Measurements from ENCODE around the gene SYNDIG1. TPM values are rescaled to one million over a fixed set of nuclear protein-coding genes. Genes with fewer than 3 reads are reported as not detected.

Gene SYNDIG1
- total and polyA plus RNA-seq, 3 experiments from 2014 or later: not detected

DNA sequence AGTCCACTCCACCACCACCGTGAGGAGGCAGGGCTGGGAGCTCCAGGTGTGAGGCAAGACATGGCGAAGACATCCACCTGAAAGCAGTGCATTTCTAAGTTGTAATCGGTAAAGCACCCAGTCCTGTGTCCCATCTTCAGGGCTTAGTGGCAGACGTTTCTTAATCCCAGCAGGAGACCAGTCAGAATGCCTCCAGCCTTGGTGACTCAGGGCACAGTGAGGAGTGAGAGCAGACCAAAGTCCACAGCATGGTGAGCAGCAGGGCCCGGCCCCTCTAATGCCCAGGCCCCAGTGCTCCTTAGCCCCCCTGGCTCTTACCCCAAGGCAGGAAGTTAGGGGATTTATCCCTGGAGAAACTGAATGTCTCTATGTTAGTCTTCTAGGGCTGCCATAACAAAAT, 183.9 kb downstream of the SYNDIG1 start:
- no peak overlapping the region for H3K27ac Mint-ChIP-seq
- CTCF ChIA-PET: no interaction called here

DNA sequence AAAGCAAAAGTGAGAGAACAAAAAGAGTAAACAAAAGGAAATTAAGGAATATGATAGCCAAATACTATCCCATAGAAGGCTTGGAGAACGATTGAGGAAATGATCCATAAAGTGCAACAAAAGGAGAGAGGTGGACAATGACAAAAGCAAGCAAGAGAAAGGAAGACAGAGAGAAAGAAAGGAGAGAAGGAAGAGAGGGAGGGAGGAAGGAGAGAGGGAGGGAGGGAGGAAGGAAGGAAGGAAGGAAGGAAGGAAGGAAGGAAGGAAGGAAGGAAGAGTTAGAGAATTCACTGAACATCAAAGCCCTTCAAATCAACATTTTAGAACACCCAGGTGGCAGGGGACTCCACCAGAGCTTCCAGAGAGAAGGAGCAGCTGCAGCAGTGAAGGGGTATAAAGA, 185.0 kb downstream of the SYNDIG1 start:
- H3K4me1 Mint-ChIP-seq: no peaks in the 10 kb centered on the region
- H3K4me1 ChIP-seq (ENCODE audit: insufficient read depth, low read length): no peaks in the 10 kb centered on the region
- no peak overlapping the region for H3K4me3 ChIP-seq (ENCODE audit: low read length)
- no peaks in the 10 kb centered on the region for H3K36me3 ChIP-seq (ENCODE audit: insufficient read depth, low read length)
- no peak for DNase-seq
- H3K27me3 Mint-ChIP-seq: peaks cover 0 to 11% of the 10 kb centered on the region in 2 donors
- H3K27me3 ChIP-seq (ENCODE audit: insufficient read depth, low read length, poor library complexity, severe bottlenecking): no peaks in the 10 kb centered on the region
- H3K4me3 Mint-ChIP-seq: no peak overlapping the region
- no peak overlapping the region for H3K27ac ChIP-seq (ENCODE audit: low read depth, low read length)
- CTCF ChIA-PET: no interaction called here
- H3K36me3 Mint-ChIP-seq: no peaks in the 10 kb centered on the region
- no peak overlapping the region for H3K27ac Mint-ChIP-seq
- no peaks in the 10 kb centered on the region for H3K9me3 Mint-ChIP-seq
- POLR2A ChIA-PET: no interaction called here
- no peaks in the 10 kb centered on the region for H3K9me3 ChIP-seq (ENCODE audit: low read length)

More for the DNA sequence above, 183.9 kb downstream of the SYNDIG1 start:
- no peaks in the 10 kb centered on the region for H3K4me1 Mint-ChIP-seq
- POLR2A ChIA-PET: no interaction called here
- no peak overlapping the region for H3K4me3 Mint-ChIP-seq
- no peaks in the 10 kb centered on the region for H3K36me3 ChIP-seq (ENCODE audit: insufficient read depth, low read length)
- no peak for DNase-seq
- H3K27me3 ChIP-seq (ENCODE audit: insufficient read depth, low read length, poor library complexity, severe bottlenecking): no peaks in the 10 kb centered on the region
- H3K4me1 ChIP-seq (ENCODE audit: insufficient read depth, low read length): no peaks in the 10 kb centered on the region
- H3K27me3 Mint-ChIP-seq: peaks cover 0 to 16% of the 10 kb centered on the region in 2 donors
- H3K4me3 ChIP-seq (ENCODE audit: low read length): no peak overlapping the region
- no peaks in the 10 kb centered on the region for H3K9me3 Mint-ChIP-seq
- H3K9me3 ChIP-seq (ENCODE audit: low read length): no peaks in the 10 kb centered on the region
- no peaks in the 10 kb centered on the region for H3K36me3 Mint-ChIP-seq
- no peak overlapping the region for H3K27ac ChIP-seq (ENCODE audit: low read depth, low read length)

DNA sequence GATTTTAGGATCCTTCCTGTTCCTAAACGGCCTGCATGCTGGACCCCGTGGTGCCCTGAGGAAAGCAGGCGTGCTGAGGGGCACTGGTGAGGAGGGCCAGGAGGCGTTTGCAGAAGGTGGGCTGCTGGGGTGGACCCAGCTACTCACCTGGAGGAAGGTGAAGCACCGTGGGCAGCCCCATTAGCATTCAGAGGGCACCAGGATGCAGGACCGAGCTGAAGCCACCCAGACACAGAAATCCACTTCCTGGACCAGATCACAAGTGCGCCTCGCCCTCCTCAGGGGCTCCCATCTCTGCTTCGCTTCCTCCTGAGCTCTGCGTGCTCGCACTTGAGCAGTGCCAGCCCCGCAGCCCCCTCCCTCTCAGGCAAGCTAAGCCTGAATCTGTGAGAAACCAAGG, 187.0 kb downstream of the SYNDIG1 start:
- no peaks in the 10 kb centered on the region for H3K9me3 ChIP-seq (ENCODE audit: low read length)
- H3K4me1 Mint-ChIP-seq: no peaks in the 10 kb centered on the region
- peaks cover 0 to 4% of the 10 kb centered on the region in 2 donors for H3K27me3 Mint-ChIP-seq
- ChIA-PET CTCF (no interaction called here), POLR2A (no interaction called here)
- no peak overlapping the region for H3K27ac Mint-ChIP-seq
- H3K9me3 Mint-ChIP-seq: no peaks in the 10 kb centered on the region
- H3K27me3 ChIP-seq (ENCODE audit: insufficient read depth, low read length, poor library complexity, severe bottlenecking): no peaks in the 10 kb centered on the region
- no peaks in the 10 kb centered on the region for H3K4me1 ChIP-seq (ENCODE audit: insufficient read depth, low read length)
- no peak overlapping the region for H3K27ac ChIP-seq (ENCODE audit: low read depth, low read length)
- H3K4me3 Mint-ChIP-seq: no peak overlapping the region
- H3K36me3 Mint-ChIP-seq: no peaks in the 10 kb centered on the region
- H3K4me3 ChIP-seq (ENCODE audit: low read length): no peak overlapping the region
- no peak for DNase-seq
- H3K36me3 ChIP-seq (ENCODE audit: insufficient read depth, low read length): no peaks in the 10 kb centered on the region

DNA sequence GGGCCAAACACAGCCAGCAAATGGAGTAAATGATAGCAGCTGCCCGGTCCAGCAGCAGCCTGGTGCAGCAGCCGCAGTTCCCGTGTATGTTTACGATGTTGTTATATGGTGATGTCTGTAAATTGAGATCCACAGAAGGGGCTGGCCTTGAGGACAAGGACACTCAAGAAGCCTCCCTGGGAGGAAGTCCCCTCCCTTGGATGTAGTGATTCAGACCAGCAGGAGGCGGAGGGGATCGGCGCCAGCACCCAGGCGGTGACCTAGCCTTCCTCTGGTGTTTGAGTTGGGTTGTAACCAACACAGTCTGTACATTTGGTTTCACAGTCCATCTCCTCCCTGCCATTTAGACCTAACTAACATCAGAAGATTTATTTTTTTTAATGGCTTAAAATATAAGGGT, 187.8 kb downstream of the SYNDIG1 start:
- Mint-ChIP-seq H3K9me3 (no peaks in the 10 kb centered on the region), H3K36me3 (no peaks in the 10 kb centered on the region), H3K27me3 (peaks cover 1 to 4% of the 10 kb centered on the region in 2 donors), H3K27ac (no peak overlapping the region), H3K4me1 (no peaks in the 10 kb centered on the region), H3K4me3 (no peak overlapping the region)
- CTCF ChIA-PET: no interaction called here
- Histone ChIP-seq H3K27ac (ENCODE audit: low read depth, low read length) (no peak overlapping the region), H3K4me1 (ENCODE audit: insufficient read depth, low read length) (no peaks in the 10 kb centered on the region), H3K9me3 (ENCODE audit: low read length) (no peaks in the 10 kb centered on the region), H3K4me3 (ENCODE audit: low read length) (no peak overlapping the region), H3K27me3 (ENCODE audit: insufficient read depth, low read length, poor library complexity, severe bottlenecking) (no peaks in the 10 kb centered on the region), H3K36me3 (ENCODE audit: insufficient read depth, low read length) (no peaks in the 10 kb centered on the region)
- no peak for DNase-seq
- POLR2A ChIA-PET: no interaction called here

DNA sequence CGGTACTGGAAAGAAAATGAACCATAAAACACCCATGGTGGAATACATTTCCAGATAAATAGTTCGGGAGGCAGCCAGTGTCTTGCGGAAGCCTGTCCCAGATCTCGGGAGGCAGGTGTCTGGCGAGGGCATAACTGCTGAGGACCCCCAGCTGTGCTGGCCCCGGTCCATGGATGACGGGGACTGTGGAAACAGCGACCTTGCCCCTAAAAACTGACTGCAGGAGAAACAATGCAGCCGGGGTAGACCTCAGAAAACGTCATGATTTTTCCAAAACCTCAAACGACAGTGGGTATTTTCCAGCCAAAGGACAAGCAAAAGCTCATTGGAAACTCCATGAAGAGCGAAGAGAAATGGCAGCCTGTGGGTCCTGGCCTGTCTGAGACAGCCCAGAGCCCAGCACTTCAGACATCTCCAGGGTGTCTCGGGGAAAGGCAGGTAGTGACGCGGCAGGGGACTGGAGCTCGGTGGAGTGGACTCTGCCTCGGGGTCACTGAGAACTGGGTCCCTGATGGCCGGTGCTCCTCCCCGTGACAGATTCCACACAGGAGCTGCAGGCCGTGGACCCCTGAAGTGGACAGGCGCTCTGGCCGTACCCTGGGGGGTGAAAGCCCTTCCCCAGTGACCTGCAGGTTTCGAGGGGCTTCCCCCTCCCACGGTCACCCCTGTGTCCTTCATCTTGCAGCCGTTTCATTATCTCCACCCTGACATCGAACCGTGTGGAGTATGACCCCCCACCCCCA, 188.6 kb downstream of the SYNDIG1 start:
- Histone ChIP-seq H3K27me3 (ENCODE audit: insufficient read depth, low read length, poor library complexity, severe bottlenecking) (no peaks in the 10 kb centered on the region), H3K9me3 (ENCODE audit: low read length) (no peaks in the 10 kb centered on the region), H3K4me1 (ENCODE audit: insufficient read depth, low read length) (no peaks in the 10 kb centered on the region), H3K36me3 (ENCODE audit: insufficient read depth, low read length) (no peaks in the 10 kb centered on the region), H3K27ac (ENCODE audit: low read depth, low read length) (no peak overlapping the region), H3K4me3 (ENCODE audit: low read length) (no peak overlapping the region)
- H3K27me3 Mint-ChIP-seq: peaks cover 3 to 4% of the 10 kb centered on the region in 2 donors
- ChIA-PET CTCF (no interaction called here), POLR2A (no interaction called here)
- H3K4me3 Mint-ChIP-seq: no peak overlapping the region
- H3K4me1 Mint-ChIP-seq: no peaks in the 10 kb centered on the region
- DNase-seq: no peak
- H3K9me3 Mint-ChIP-seq: no peaks in the 10 kb centered on the region
- no peaks in the 10 kb centered on the region for H3K36me3 Mint-ChIP-seq
- H3K27ac Mint-ChIP-seq: no peak overlapping the region

DNA sequence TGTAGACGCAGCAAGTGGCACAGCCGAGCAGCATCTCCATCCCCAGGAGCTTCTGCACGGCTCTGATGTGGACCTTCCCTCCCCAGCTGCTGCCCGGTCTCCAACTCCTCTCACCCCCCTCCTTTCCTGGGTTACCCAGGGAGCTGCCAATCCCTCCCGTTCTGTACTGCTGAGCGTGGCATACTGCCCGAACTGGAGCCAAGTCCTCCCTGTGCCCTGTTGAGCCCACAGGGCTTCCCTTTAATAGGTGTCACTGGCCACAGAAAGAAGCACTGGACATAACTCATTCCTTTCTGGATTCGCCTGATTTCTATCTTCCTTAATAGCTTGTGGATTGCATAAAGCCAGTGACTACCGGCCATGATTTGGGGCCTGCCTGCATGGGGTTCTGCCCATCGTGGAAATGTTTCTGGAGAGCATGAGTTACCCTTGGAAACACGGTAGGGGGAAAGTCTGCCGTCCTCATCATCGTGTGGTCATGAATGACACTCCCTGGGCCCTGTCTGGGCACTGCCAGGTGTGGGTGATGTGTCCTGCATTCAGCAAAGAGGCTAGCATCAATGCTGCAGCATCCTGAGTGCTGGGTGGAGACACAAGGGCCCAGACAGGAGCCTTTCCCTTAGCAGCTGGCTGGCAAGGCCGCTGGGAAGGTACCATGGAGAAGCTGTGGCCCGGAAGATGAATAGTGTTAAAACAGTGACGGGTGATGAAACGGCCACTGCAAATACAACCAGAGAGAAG, 189.7 kb downstream of the SYNDIG1 start:
- H3K36me3 Mint-ChIP-seq: no peaks in the 10 kb centered on the region
- POLR2A ChIA-PET: no interaction called here

DNA sequence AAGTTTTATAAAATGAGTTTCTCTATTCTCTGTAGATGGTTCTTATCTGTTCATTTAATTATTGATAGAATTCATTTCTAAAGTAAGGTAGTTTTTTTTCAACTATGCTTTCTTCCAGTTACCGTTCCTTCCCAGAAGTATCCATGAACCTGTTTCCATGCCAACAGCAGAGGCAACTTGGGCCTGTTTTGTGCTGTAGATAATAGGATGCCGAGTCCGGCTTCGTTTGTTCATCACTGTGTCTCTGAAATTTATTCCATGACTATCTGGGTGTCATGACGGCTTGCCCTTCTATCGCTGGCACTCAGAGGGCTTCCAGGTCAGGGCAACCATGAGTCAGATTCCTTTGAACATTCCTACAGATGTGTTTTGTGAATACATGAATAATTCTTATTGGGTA, 190.4 kb downstream of the SYNDIG1 start:
- H3K36me3 Mint-ChIP-seq: no peaks in the 10 kb centered on the region
- H3K4me3 Mint-ChIP-seq: no peak overlapping the region
- H3K36me3 ChIP-seq (ENCODE audit: insufficient read depth, low read length): no peaks in the 10 kb centered on the region
- H3K27me3 ChIP-seq (ENCODE audit: insufficient read depth, low read length, poor library complexity, severe bottlenecking): no peaks in the 10 kb centered on the region
- DNase-seq: no peak
- no peak overlapping the region for H3K27ac ChIP-seq (ENCODE audit: low read depth, low read length)
- peaks cover 3 to 4% of the 10 kb centered on the region in 2 donors for H3K27me3 Mint-ChIP-seq
- CTCF ChIA-PET: no interaction called here
- no peaks in the 10 kb centered on the region for H3K9me3 Mint-ChIP-seq
- H3K4me1 Mint-ChIP-seq: no peaks in the 10 kb centered on the region
- no peak overlapping the region for H3K4me3 ChIP-seq (ENCODE audit: low read length)
- no peaks in the 10 kb centered on the region for H3K4me1 ChIP-seq (ENCODE audit: insufficient read depth, low read length)
- POLR2A ChIA-PET: no interaction called here
- no peaks in the 10 kb centered on the region for H3K9me3 ChIP-seq (ENCODE audit: low read length)
- no peak overlapping the region for H3K27ac Mint-ChIP-seq

More for the DNA sequence above, 189.7 kb downstream of the SYNDIG1 start:
- Histone ChIP-seq H3K36me3 (ENCODE audit: insufficient read depth, low read length) (no peaks in the 10 kb centered on the region), H3K27me3 (ENCODE audit: insufficient read depth, low read length, poor library complexity, severe bottlenecking) (no peaks in the 10 kb centered on the region), H3K9me3 (ENCODE audit: low read length) (no peaks in the 10 kb centered on the region), H3K4me3 (ENCODE audit: low read length) (no peak overlapping the region), H3K4me1 (ENCODE audit: insufficient read depth, low read length) (no peaks in the 10 kb centered on the region), H3K27ac (ENCODE audit: low read depth, low read length) (no peak overlapping the region)
- Mint-ChIP-seq H3K27me3 (peaks cover 3 to 4% of the 10 kb centered on the region in 2 donors), H3K9me3 (no peaks in the 10 kb centered on the region), H3K4me1 (no peaks in the 10 kb centered on the region), H3K4me3 (no peak overlapping the region), H3K27ac (no peak overlapping the region)
- CTCF ChIA-PET: no interaction called here
- DNase-seq: no peak

DNA sequence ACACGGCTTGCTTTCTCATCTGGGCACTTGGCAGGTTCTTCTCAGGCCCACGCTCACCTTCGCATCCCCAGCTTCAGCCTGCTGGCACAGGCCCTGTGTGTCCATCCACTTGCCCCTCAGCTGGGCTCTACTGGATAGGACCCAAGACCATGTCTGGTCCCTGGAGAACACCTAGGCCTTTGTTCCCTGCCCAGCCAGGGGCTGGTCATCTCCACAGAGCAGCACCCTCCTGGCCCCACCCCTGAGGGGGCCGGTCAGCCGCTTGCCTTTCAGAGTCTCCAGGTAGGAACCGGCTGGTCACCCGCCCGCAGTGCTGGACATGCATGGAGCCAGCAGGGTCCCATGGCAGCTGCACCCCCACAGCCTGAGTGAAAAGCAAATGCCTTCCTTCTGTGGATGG, 191.2 kb downstream of the SYNDIG1 start:
- H3K27me3 Mint-ChIP-seq: peaks cover 4 to 5% of the 10 kb centered on the region in 2 donors
- POLR2A ChIA-PET: no interaction called here
- Histone ChIP-seq H3K36me3 (ENCODE audit: insufficient read depth, low read length) (no peaks in the 10 kb centered on the region), H3K9me3 (ENCODE audit: low read length) (no peaks in the 10 kb centered on the region), H3K27me3 (ENCODE audit: insufficient read depth, low read length, poor library complexity, severe bottlenecking) (no peaks in the 10 kb centered on the region), H3K4me1 (ENCODE audit: insufficient read depth, low read length) (no peaks in the 10 kb centered on the region), H3K4me3 (ENCODE audit: low read length) (no peak overlapping the region), H3K27ac (ENCODE audit: low read depth, low read length) (no peak overlapping the region)
- no peak overlapping the region for H3K27ac Mint-ChIP-seq
- no peak for DNase-seq
- CTCF ChIA-PET: no interaction called here
- H3K4me1 Mint-ChIP-seq: no peaks in the 10 kb centered on the region
- no peaks in the 10 kb centered on the region for H3K36me3 Mint-ChIP-seq
- H3K4me3 Mint-ChIP-seq: no peak overlapping the region
- H3K9me3 Mint-ChIP-seq: no peaks in the 10 kb centered on the region
